Caco-2 (cell line): ENCODE measurements around the gene DNASE2. TPM values are rescaled to one million over a fixed set of nuclear protein-coding genes. Genes with fewer than 3 reads are reported as not detected.
"Not testable (repeated sequence)": the region's sequence is repeated elsewhere in the genome, so short reads cannot be mapped to it uniquely, and the experiment has no call there.

Source experiments
- BruUV-seq: library from RNA; stranded (reverse); fragments of 400-500 nt; replicated peaks from 2 replicates; lab custom pipeline; 2021; lab: Mats Ljungman, UMichigan
- CTCF ChIA-PET: fragments of 300-600 bp; sonication (Branson Sonifier 250); formaldehyde crosslinking; loops from one replicate; lab custom pipeline; 2022; ENCODE audit warnings: antibody characterized with exemption; lab: Charles Lee
- POLR2A ChIA-PET: fragments of 300-600 bp; sonication (Branson Sonifier 250); formaldehyde crosslinking; loops from one replicate; lab custom pipeline; 2022; ENCODE audit warnings: antibody characterized with exemption; lab: Charles Lee
- DNase-seq, 2 experiments: peaks; one replicate each; pipeline versions ENCODE4 v3.0.0 to v3.0.0-alpha.2; 2020 to 2022
- H3K27me3 ChIP-seq: replicated peaks from 2 replicates; pipeline ENCODE4 v1.6.0; 2011; ENCODE audit warnings: low read length; ENCODE audit not compliant: control insufficient read depth, insufficient read depth
- H3K36me3 ChIP-seq: 2 replicates; pipeline ENCODE4 v1.5.1; 2011; ENCODE audit warnings: low read length; ENCODE audit not compliant: control insufficient read depth, insufficient read depth
- H3K4me1 ChIP-seq: fragments of 250-450 bp; sonication (Bioruptor Pico); 2 replicates; pipeline ENCODE4 v1.5.1; 2020; ENCODE audit warnings: mild to moderate bottlenecking
- H3K4me3 ChIP-seq: 2 replicates; pipeline ENCODE4 v1.5.1; 2011; ENCODE audit warnings: low read depth, mild to moderate bottlenecking, control low read depth, low read length
- H3K9me3 ChIP-seq: fragments of 250-450 bp; sonication (Bioruptor Pico); 2 replicates; pipeline ENCODE4 v1.5.1; 2020; ENCODE audit warnings: mild to moderate bottlenecking, moderate library complexity
- H3K27ac Mint-ChIP-seq: one replicate; pipeline ENCODE4 v1.8.0; 2022; ENCODE audit warnings: mixed read lengths; ENCODE audit not compliant: unreplicated experiment
- H3K27me3 Mint-ChIP-seq: one replicate; pipeline ENCODE4 v1.8.0; 2022; ENCODE audit warnings: mixed read lengths; ENCODE audit not compliant: insufficient read depth, unreplicated experiment
- H3K36me3 Mint-ChIP-seq: one replicate; pipeline ENCODE4 v1.8.0; 2022; ENCODE audit warnings: mild to moderate bottlenecking, mixed read lengths; ENCODE audit not compliant: insufficient read depth, unreplicated experiment
- H3K4me1 Mint-ChIP-seq: one replicate; pipeline ENCODE4 v1.8.0; 2022; ENCODE audit warnings: low read depth, mixed read lengths; ENCODE audit not compliant: unreplicated experiment
- H3K4me3 Mint-ChIP-seq: one replicate; pipeline ENCODE4 v1.8.0; 2022; ENCODE audit warnings: mild to moderate bottlenecking, moderate library complexity, mixed read lengths; ENCODE audit not compliant: unreplicated experiment
- H3K9me3 Mint-ChIP-seq: one replicate; pipeline ENCODE4 v1.8.0; 2022; ENCODE audit warnings: mixed read lengths; ENCODE audit not compliant: unreplicated experiment
- CTCF ChIP-seq, 2 experiments: fragments of 200-600 bp in 1 of 2; IDR thresholded peaks; 1 replicate in 1 of 2; 2 replicates in 1 of 2; pipeline versions ENCODE4 v1.5.1 to v1.8.0; 2011 to 2022; ENCODE audit warnings: antibody characterized with exemption in 1 of 2, control low read depth in 1 of 2, inconsistent platforms in 1 of 2, low read depth in 1 of 2, low read length in 1 of 2, mild to moderate bottlenecking in 1 of 2, moderate library complexity in 1 of 2; ENCODE audit not compliant: insufficient read depth in 1 of 2, severe bottlenecking in 1 of 2, unreplicated experiment in 1 of 2
- intact Hi-C: fragments of 100-400 bp; cut with micrococcal nuclease; formaldehyde crosslinking; loops from one replicate; pipeline ENCODE4 v1.10.0; 2022; ENCODE audit not compliant: unreplicated experiment
- total RNA-seq: library from RNA; stranded (reverse); gene quantifications from 2 replicates; pipeline ENCODE4 v1.2.3, GENCODE V29; 2022

DNASE2 gene
- total RNA-seq, 1 experiment from 2014 or later = 3.8 TPM

- Mint-ChIP-seq H3K4me3 (peak overlapping the region; percentile 63), H3K4me1 (no peaks in the 10 kb centered on the region), H3K27ac (peak overlapping the region; percentile 74), H3K36me3 (peaks cover 41% of the 10 kb centered on the region), H3K9me3 (no peaks in the 10 kb centered on the region), H3K27me3 (no peaks in the 10 kb centered on the region)
- no TSS peak for BruUV-seq
- no peaks in the 10 kb centered on the region for H3K4me1 ChIP-seq
- H3K27me3 ChIP-seq = no peaks in the 10 kb centered on the region
- H3K4me3 ChIP-seq = no peak overlapping the region
- no peaks in the 10 kb centered on the region for H3K36me3 ChIP-seq
- no peak for DNase-seq
- H3K9me3 ChIP-seq = no peaks in the 10 kb centered on the region
- ChIA-PET CTCF (no interaction called here), POLR2A (no interaction called here)
- intact Hi-C loops = no loop called here
- TF ChIP-seq CTCF (IDR thresholded peaks at IDR 0.05; ENCODE audit: insufficient read depth in 1 of 2, low read depth in 1 of 2, low read length in 1 of 2, severe bottlenecking in 1 of 2, unreplicated experiment in 1 of 2) = no peak
These were observed 37.0 kb upstream of the DNASE2 start for GRCh38 chr19:12918253-12918652.

GRCh38 chr19:12915860-12916259 is 34.6 kb upstream of the DNASE2 start:
- H3K27ac Mint-ChIP-seq = not testable (repeated sequence)
- CTCF ChIA-PET = interaction anchor here (0.7 kb wide), 1 partner anchor 31 kb away, joined by 7 read pairs; no protein-coding TSS in a partner anchor

GRCh38 chr19:12913851-12914690 is 32.8 kb upstream of the DNASE2 start:
- DNase-seq = no peak
- Mint-ChIP-seq H3K36me3 (peaks cover 11% of the 10 kb centered on the region), H3K9me3 (no peaks in the 10 kb centered on the region), H3K27ac (no peak overlapping the region), H3K4me3 (no peak overlapping the region), H3K27me3 (no peaks in the 10 kb centered on the region), H3K4me1 (no peaks in the 10 kb centered on the region)
- intact Hi-C loops = no loop called here
- no TSS peak for BruUV-seq
- Histone ChIP-seq H3K27me3 (no peaks in the 10 kb centered on the region), H3K4me3 (no peak overlapping the region), H3K4me1 (no peaks in the 10 kb centered on the region), H3K36me3 (no peaks in the 10 kb centered on the region), H3K9me3 (no peaks in the 10 kb centered on the region)
- no peak for TF ChIP-seq CTCF (IDR thresholded peaks at IDR 0.05; ENCODE audit: insufficient read depth in 1 of 2, low read depth in 1 of 2, low read length in 1 of 2, severe bottlenecking in 1 of 2, unreplicated experiment in 1 of 2)
- POLR2A ChIA-PET = no interaction called here
- CTCF ChIA-PET = no interaction called here

More at GRCh38 chr19:12915860-12916259, 34.6 kb upstream of the DNASE2 start:
- DNase-seq, H3K4me3 ChIP-seq, H3K27me3 Mint-ChIP-seq, H3K4me1 ChIP-seq, POLR2A ChIA-PET, BruUV-seq, H3K4me3 Mint-ChIP-seq, H3K9me3 Mint-ChIP-seq, H3K4me1 Mint-ChIP-seq, H3K36me3 ChIP-seq, H3K27me3 ChIP-seq, H3K9me3 ChIP-seq, intact Hi-C loops: not testable (repeated sequence)
- peaks cover 29% of the 10 kb centered on the region for H3K36me3 Mint-ChIP-seq
